CD4-positive, alpha-beta memory T cell (primary cell): ENCODE data around the gene CCDC138. TPM values are rescaled to one million over a fixed set of nuclear protein-coding genes. Genes with fewer than 3 reads are reported as not detected.

ENCODE experiments used
- CTCF ChIA-PET: fragments of 350-600 bp; sonication (Branson Sonifier 250); formaldehyde crosslinking; loops from one replicate; lab custom pipeline; 2021; ENCODE audit warnings: inconsistent platforms; ENCODE audit not compliant: partially characterized antibody; lab: Charles Lee
- POLR2A ChIA-PET: fragments of 350-600 bp; sonication (Branson Sonifier 250); formaldehyde crosslinking; loops from one replicate; lab custom pipeline; 2021; ENCODE audit not compliant: partially characterized antibody; lab: Charles Lee
- DNase-seq, 5 donors: peaks; one replicate each; pipeline versions ENCODE4 v3.0.0 to v3.0.0-alpha.2; 2020 to 2022; ENCODE audit warnings: mixed read lengths in 1 of 5
- H3K27ac ChIP-seq: one replicate; pipeline ENCODE4 v1.7.0; 2013; ENCODE audit warnings: low read depth, low read length
- H3K27me3 ChIP-seq: 2 replicates; pipeline ENCODE4 v1.7.0; 2013; ENCODE audit warnings: mild to moderate bottlenecking, low read length, moderate library complexity; ENCODE audit not compliant: insufficient read depth
- H3K36me3 ChIP-seq: 2 replicates; pipeline ENCODE4 v1.7.0; 2013; ENCODE audit warnings: mild to moderate bottlenecking, low read length, moderate library complexity; ENCODE audit not compliant: insufficient read depth
- H3K4me1 ChIP-seq: 2 replicates; pipeline ENCODE4 v1.7.0; 2013; ENCODE audit warnings: mild to moderate bottlenecking, low read length, moderate library complexity; ENCODE audit not compliant: insufficient read depth
- H3K4me3 ChIP-seq, 2 donors: one replicate each; pipeline ENCODE4 v1.7.0; 2013; ENCODE audit warnings: low read length in 2 of 2, mild to moderate bottlenecking in 1 of 2
- H3K9me3 ChIP-seq, 2 donors: one replicate each; pipeline ENCODE4 v1.7.0; 2013; ENCODE audit warnings: low read length in 2 of 2, control low read depth in 1 of 2; ENCODE audit not compliant: control insufficient read depth in 1 of 2
- H3K27ac Mint-ChIP-seq, 7 donors: one replicate each; pipeline ENCODE4 v1.8.0; 2020 to 2021; ENCODE audit warnings: mixed read lengths in 7 of 7, mild to moderate bottlenecking in 6 of 7, inconsistent platforms in 3 of 7, moderate library complexity in 3 of 7
- H3K27me3 Mint-ChIP-seq, 2 donors: one replicate each; pipeline ENCODE4 v1.8.0; 2020 to 2021; ENCODE audit warnings: mixed read lengths in 2 of 2
- H3K36me3 Mint-ChIP-seq, 2 donors: one replicate each; pipeline ENCODE4 v1.8.0; 2020 to 2021; ENCODE audit warnings: mixed read lengths in 2 of 2, inconsistent platforms in 1 of 2, mild to moderate bottlenecking in 1 of 2
- H3K4me1 Mint-ChIP-seq, 4 donors: one replicate each; pipeline ENCODE4 v1.8.0; 2020 to 2021; ENCODE audit warnings: mixed read lengths in 4 of 4, mild to moderate bottlenecking in 1 of 4
- H3K4me3 Mint-ChIP-seq, 8 donors: one replicate each; pipeline ENCODE4 v1.8.0; 2020 to 2021; ENCODE audit warnings: mixed read lengths in 8 of 8, mild to moderate bottlenecking in 7 of 8, moderate library complexity in 6 of 8, inconsistent platforms in 3 of 8
- H3K9me3 Mint-ChIP-seq, 8 donors: one replicate each; pipeline ENCODE4 v1.8.0; 2020 to 2021; ENCODE audit warnings: mixed read lengths in 8 of 8, mild to moderate bottlenecking in 5 of 8, inconsistent platforms in 3 of 8, moderate library complexity in 1 of 8
- intact Hi-C: fragments of 100-400 bp; cut with micrococcal nuclease; formaldehyde crosslinking; loops from one replicate; pipeline ENCODE4 v1.15.1; 2023
- polyA plus RNA-seq, 2 donors: library from polyadenylated mRNA; unstranded; fragments of 300-500 nt; fragmentation: Illumina TruSeq; gene quantifications; one replicate each; pipeline ENCODE4 v1.2.3, GENCODE V29; 2021
- total RNA-seq, 2 experiments: library from RNA; stranded (reverse); gene quantifications; one replicate each; pipeline ENCODE4 v1.2.3, GENCODE V29; 2021

The CCDC138 gene
- total and polyA plus RNA-seq, 4 experiments from 2014 or later: 2.6 to 4.9 (median 4.5) TPM

GRCh38 chr2:108829578-108830310 is 43.2 kb downstream of the CCDC138 start:
- Histone ChIP-seq H3K27me3 (no peaks in the 10 kb centered on the region), H3K27ac (no peak overlapping the region), H3K4me3 (no peak overlapping the region), H3K9me3 (no peaks in the 10 kb centered on the region), H3K36me3 (no peaks in the 10 kb centered on the region), H3K4me1 (peaks cover 8% of the 10 kb centered on the region)
- H3K27me3 Mint-ChIP-seq: no peaks in the 10 kb centered on the region
- H3K4me1 Mint-ChIP-seq: peaks cover 9 to 21% (median 13%) of the 10 kb centered on the region in 4 donors
- DNase-seq: no peak
- no peak overlapping the region for H3K4me3 Mint-ChIP-seq
- POLR2A ChIA-PET: no interaction called here
- intact Hi-C loops: no loop called here
- H3K9me3 Mint-ChIP-seq: peaks cover 0 to 2% (median 0%) of the 10 kb centered on the region in 8 donors
- H3K27ac Mint-ChIP-seq: no peak overlapping the region
- CTCF ChIA-PET: no interaction called here
- peaks cover 0 to 3% of the 10 kb centered on the region in 2 donors for H3K36me3 Mint-ChIP-seq

GRCh38 chr2:108833219-108833618 is 46.6 kb downstream of the CCDC138 start:
- Histone ChIP-seq H3K9me3 (no peaks in the 10 kb centered on the region), H3K4me1 (peaks cover 8% of the 10 kb centered on the region), H3K4me3 (no peak overlapping the region), H3K27ac (no peak overlapping the region), H3K36me3 (no peaks in the 10 kb centered on the region), H3K27me3 (no peaks in the 10 kb centered on the region)
- Mint-ChIP-seq H3K36me3 (peaks cover 2 to 10% of the 10 kb centered on the region in 2 donors), H3K9me3 (peaks cover 0 to 8% (median 2%) of the 10 kb centered on the region in 8 donors), H3K27ac (peak overlapping the region in 5 of 7 donors; percentile 1 to 69 (median 58)), H3K4me1 (peaks cover 9 to 22% (median 13%) of the 10 kb centered on the region in 4 donors), H3K4me3 (peak overlapping the region in 1 of 8 donors; percentile 41), H3K27me3 (no peaks in the 10 kb centered on the region)
- DNase-seq: no peak
- POLR2A ChIA-PET: no interaction called here
- intact Hi-C loops: no loop called here
- CTCF ChIA-PET: no interaction called here

GRCh38 chr2:108834620-108835019 is 48.0 kb downstream of the CCDC138 start:
- no peaks in the 10 kb centered on the region for H3K9me3 ChIP-seq
- Mint-ChIP-seq H3K27me3 (no peaks in the 10 kb centered on the region), H3K4me3 (no peak overlapping the region), H3K9me3 (peaks cover 0 to 14% (median 2%) of the 10 kb centered on the region in 8 donors), H3K27ac (no peak overlapping the region), H3K4me1 (peaks cover 9 to 22% (median 13%) of the 10 kb centered on the region in 4 donors), H3K36me3 (peaks cover 5 to 14% of the 10 kb centered on the region in 2 donors)
- no peak for DNase-seq
- no peaks in the 10 kb centered on the region for H3K27me3 ChIP-seq
- H3K4me3 ChIP-seq: no peak overlapping the region
- ChIA-PET POLR2A (interaction anchor here (0.6 kb wide), 1 partner anchor 700 kb away, joined by 3 read pairs; no protein-coding TSS in a partner anchor), CTCF (no interaction called here)
- no peak overlapping the region for H3K27ac ChIP-seq
- peaks cover 8% of the 10 kb centered on the region for H3K4me1 ChIP-seq
- H3K36me3 ChIP-seq: no peaks in the 10 kb centered on the region
- intact Hi-C loops: no loop called here

GRCh38 chr2:108835040-108835439 is 48.5 kb downstream of the CCDC138 start:
- intact Hi-C loops: no loop called here
- Mint-ChIP-seq H3K4me3 (no peak overlapping the region), H3K27me3 (no peaks in the 10 kb centered on the region), H3K4me1 (peaks cover 9 to 22% (median 13%) of the 10 kb centered on the region in 4 donors), H3K36me3 (peaks cover 9 to 18% of the 10 kb centered on the region in 2 donors), H3K9me3 (peaks cover 0 to 17% (median 2%) of the 10 kb centered on the region in 8 donors), H3K27ac (no peak overlapping the region)
- H3K27me3 ChIP-seq: no peaks in the 10 kb centered on the region
- no peaks in the 10 kb centered on the region for H3K36me3 ChIP-seq
- ChIA-PET CTCF (no interaction called here), POLR2A (interaction anchor here (0.6 kb wide), 1 partner anchor 700 kb away, joined by 3 read pairs; no protein-coding TSS in a partner anchor)
- peaks cover 8% of the 10 kb centered on the region for H3K4me1 ChIP-seq
- no peaks in the 10 kb centered on the region for H3K9me3 ChIP-seq
- H3K4me3 ChIP-seq: no peak overlapping the region
- no peak overlapping the region for H3K27ac ChIP-seq
- no peak for DNase-seq

GRCh38 chr2:108837198-108837597 is 50.6 kb downstream of the CCDC138 start:
- Mint-ChIP-seq H3K27ac (no peak overlapping the region), H3K4me1 (peaks cover 9 to 18% (median 13%) of the 10 kb centered on the region in 4 donors), H3K27me3 (no peaks in the 10 kb centered on the region), H3K36me3 (peaks cover 15 to 35% of the 10 kb centered on the region in 2 donors), H3K4me3 (no peak overlapping the region), H3K9me3 (peaks cover 0 to 19% (median 3%) of the 10 kb centered on the region in 8 donors)
- DNase-seq: no peak
- CTCF ChIA-PET: no interaction called here
- no peak overlapping the region for H3K27ac ChIP-seq
- no peaks in the 10 kb centered on the region for H3K9me3 ChIP-seq
- H3K4me3 ChIP-seq: no peak overlapping the region
- POLR2A ChIA-PET: no interaction called here
- intact Hi-C loops: no loop called here
- no peaks in the 10 kb centered on the region for H3K27me3 ChIP-seq
- peaks cover 8% of the 10 kb centered on the region for H3K4me1 ChIP-seq
- H3K36me3 ChIP-seq: no peaks in the 10 kb centered on the region

- H3K9me3 ChIP-seq: no peaks in the 10 kb centered on the region
- ChIA-PET POLR2A (no interaction called here), CTCF (no interaction called here)
- H3K27me3 ChIP-seq: no peaks in the 10 kb centered on the region
- no peaks in the 10 kb centered on the region for H3K36me3 ChIP-seq
- intact Hi-C loops: no loop called here
- Mint-ChIP-seq H3K4me1 (no peaks in the 10 kb centered on the region), H3K27me3 (no peaks in the 10 kb centered on the region), H3K9me3 (peaks cover 0 to 19% (median 1%) of the 10 kb centered on the region in 8 donors), H3K27ac (no peak overlapping the region), H3K36me3 (peaks cover 15 to 34% of the 10 kb centered on the region in 2 donors), H3K4me3 (no peak overlapping the region)
- no peak overlapping the region for H3K4me3 ChIP-seq
- no peaks in the 10 kb centered on the region for H3K4me1 ChIP-seq
- DNase-seq: no peak
- H3K27ac ChIP-seq: no peak overlapping the region
Measured at GRCh38 chr2:108841506-108841905, 54.9 kb downstream of the CCDC138 start.

- H3K4me1 Mint-ChIP-seq: no peaks in the 10 kb centered on the region
- H3K9me3 ChIP-seq: no peaks in the 10 kb centered on the region
Measured at GRCh38 chr2:108845923-108846322, 59.4 kb downstream of the CCDC138 start.

More at GRCh38 chr2:108845923-108846322, 59.4 kb downstream of the CCDC138 start:
- ChIA-PET CTCF (interaction anchor here (2.1 kb wide), 1 partner anchor 8 kb away, joined by 7 read pairs; no protein-coding TSS in a partner anchor), POLR2A (no interaction called here)
- intact Hi-C loops: no loop called here
- Mint-ChIP-seq H3K27me3 (no peaks in the 10 kb centered on the region), H3K4me3 (no peak overlapping the region), H3K27ac (no peak overlapping the region), H3K36me3 (peaks cover 21 to 23% of the 10 kb centered on the region in 2 donors), H3K9me3 (peaks cover 0 to 4% (median 0%) of the 10 kb centered on the region in 8 donors)
- Histone ChIP-seq H3K27me3 (no peaks in the 10 kb centered on the region), H3K36me3 (no peaks in the 10 kb centered on the region), H3K27ac (no peak overlapping the region), H3K4me3 (no peak overlapping the region), H3K4me1 (no peaks in the 10 kb centered on the region)
- no peak for DNase-seq
